Bone marrow (tissue), 2 donors: ENCODE data around the gene ACP4.
"Not testable (repeated sequence)": the region's sequence is repeated elsewhere in the genome, so short reads cannot be mapped to it uniquely, and the experiment has no call there.

ENCODE experiments used
- DNase-seq, 2 donors: peaks; one replicate each; lab custom pipeline; 2025; lab: John Stamatoyannopoulos, UW

The ACP4 gene

GRCh38 chr19:50776131-50776530 lies 14.1 kb upstream of the ACP4 start:
- no peak for DNase-seq

- no peak for DNase-seq
Observed at GRCh38 chr19:50777261-50777660, 13.0 kb upstream of the ACP4 start.

GRCh38 chr19:50777830-50778303 lies 12.3 kb upstream of the ACP4 start:
- no peak for DNase-seq

GRCh38 chr19:50778906-50779430 lies 11.2 kb upstream of the ACP4 start:
- no peak for DNase-seq

- DNase-seq, result no peak
Observed at GRCh38 chr19:50779504-50780457, 10.4 kb upstream of the ACP4 start.

GRCh38 chr19:50780753-50781435 lies 9.3 kb upstream of the ACP4 start:
- no peak for DNase-seq

- not testable (repeated sequence) for DNase-seq
Observed at GRCh38 chr19:50783848-50784152, 6.4 kb upstream of the ACP4 start.

- no peak for DNase-seq
Observed at GRCh38 chr19:50784710-50785109, 5.5 kb upstream of the ACP4 start.

GRCh38 chr19:50785329-50785728 lies 4.9 kb upstream of the ACP4 start:
- DNase-seq, result no peak

- DNase-seq, result no peak
Observed at GRCh38 chr19:50790922-50791467, 780 bp downstream of the ACP4 start.

- DNase-seq, result no peak
Observed at GRCh38 chr19:50791594-50792271, 1.5 kb downstream of the ACP4 start.

GRCh38 chr19:50792272-50793250 lies 2.3 kb downstream of the ACP4 start:
- no peak for DNase-seq

GRCh38 chr19:50793558-50794065 lies 3.4 kb downstream of the ACP4 start:
- no peak for DNase-seq

- DNase-seq, result no peak
Observed at GRCh38 chr19:50794074-50794875, 4.1 kb downstream of the ACP4 start.

- no peak for DNase-seq
Observed at GRCh38 chr19:50794876-50795663, 4.9 kb downstream of the ACP4 start.

- no peak for DNase-seq
Observed at GRCh38 chr19:50795664-50796073, 5.5 kb downstream of the ACP4 start.

GRCh38 chr19:50796128-50796633 lies 6.0 kb downstream of the ACP4 start:
- no peak for DNase-seq

GRCh38 chr19:50796634-50797428 lies 6.6 kb downstream of the ACP4 start:
- no peak for DNase-seq
